HepG2 (cell line): Measurements from ENCODE around the gene RBM47. TPM values are rescaled to one million over a fixed set of nuclear protein-coding genes. Genes with fewer than 3 reads are reported as not detected.

Source experiments
- CBX5 ChIP-seq: sonication (generic); formaldehyde crosslinking; IDR thresholded peaks from 2 replicates; pipeline ENCODE4 v1.4.0; 2020; ENCODE audit warnings: missing genetic modification reagents, borderline replicate concordance
- CSRNP2 ChIP-seq: sonication (generic); formaldehyde crosslinking; conservative IDR thresholded peaks from 2 replicates; pipeline ENCODE4 v1.8.0; 2022; ENCODE audit warnings: low read depth, missing genetic modification reagents
- FOSL2 ChIP-seq: sonication (generic); formaldehyde crosslinking; IDR thresholded peaks from 2 replicates; pipeline ENCODE4 v1.4.0; 2020; ENCODE audit warnings: missing genetic modification reagents
- FOXM1 ChIP-seq: sonication (generic); formaldehyde crosslinking; IDR thresholded peaks from 2 replicates; pipeline ENCODE4 v1.5.0; 2020; ENCODE audit warnings: missing genetic modification reagents
- GABPA ChIP-seq, 2 experiments: IDR thresholded peaks; 2 replicates each; pipeline ENCODE4 v1.6.1; 2011 to 2016; ENCODE audit warnings: low read depth in 2 of 2, low read length in 1 of 2, missing biosample characterization in 1 of 2, missing genetic modification characterization in 1 of 2
- GMEB1 ChIP-seq: sonication (generic); formaldehyde crosslinking; IDR thresholded peaks from 2 replicates; pipeline ENCODE4 v1.5.1; 2020; ENCODE audit warnings: missing genetic modification reagents, mild to moderate bottlenecking, borderline replicate concordance
- HDAC2 ChIP-seq: sonication (generic); formaldehyde crosslinking; IDR thresholded peaks from 2 replicates; pipeline ENCODE4 v1.4.0; 2020; ENCODE audit warnings: missing genetic modification reagents
- KDM4B ChIP-seq: sonication (generic); formaldehyde crosslinking; IDR thresholded peaks from 2 replicates; pipeline ENCODE4 v1.4.0; 2020; ENCODE audit warnings: missing genetic modification reagents
- NCOA5 ChIP-seq: sonication (generic); formaldehyde crosslinking; IDR thresholded peaks from 2 replicates; pipeline ENCODE4 v1.4.0; 2020; ENCODE audit warnings: missing genetic modification reagents
- ONECUT2 ChIP-seq: sonication (generic); formaldehyde crosslinking; IDR thresholded peaks from 2 replicates; pipeline ENCODE4 v1.4.0; 2020; ENCODE audit warnings: missing genetic modification reagents
- PRMT3 ChIP-seq: sonication (generic); formaldehyde crosslinking; IDR thresholded peaks from 2 replicates; pipeline ENCODE4 v1.8.1; 2022; ENCODE audit warnings: low read depth, mild to moderate bottlenecking, moderate library complexity, missing genetic modification reagents, borderline replicate concordance
- SMARCE1 ChIP-seq: fragments of 450-650 bp; IDR thresholded peaks from 2 replicates; pipeline ENCODE4 v1.6.1; 2017; ENCODE audit warnings: borderline replicate concordance
- SSRP1 ChIP-seq: IDR thresholded peaks from 2 replicates; pipeline ENCODE4 v1.6.1; 2016; ENCODE audit warnings: control low read depth
- ZBTB8A ChIP-seq: sonication (generic); formaldehyde crosslinking; IDR thresholded peaks from 2 replicates; pipeline ENCODE4 v1.4.0; 2020; ENCODE audit warnings: mild to moderate bottlenecking, low read depth, missing genetic modification reagents, borderline replicate concordance
- ZNF235 ChIP-seq: sonication (generic); formaldehyde crosslinking; IDR thresholded peaks from 2 replicates; pipeline ENCODE4 v1.8.1; 2023; ENCODE audit warnings: mild to moderate bottlenecking, missing genetic modification reagents, borderline replicate concordance
- ZNF292 ChIP-seq: sonication (generic); formaldehyde crosslinking; IDR thresholded peaks from 2 replicates; pipeline ENCODE4 v1.8.1; 2022; ENCODE audit warnings: mild to moderate bottlenecking, low read depth, missing genetic modification reagents, borderline replicate concordance
- ZNF331 ChIP-seq: sonication (generic); formaldehyde crosslinking; IDR thresholded peaks from 2 replicates; pipeline ENCODE4 v1.4.0; 2020; ENCODE audit warnings: missing genetic modification reagents
- ZNF432 ChIP-seq: sonication (generic); formaldehyde crosslinking; IDR thresholded peaks from 2 replicates; pipeline ENCODE4 v1.5.0; 2020; ENCODE audit warnings: missing genetic modification reagents, mild to moderate bottlenecking, borderline replicate concordance
- ZNF512 ChIP-seq: sonication (generic); formaldehyde crosslinking; IDR thresholded peaks from 2 replicates; pipeline ENCODE4 v1.4.0; 2020; ENCODE audit warnings: mild to moderate bottlenecking, missing genetic modification reagents
- ZNF562 ChIP-seq: sonication (generic); formaldehyde crosslinking; IDR thresholded peaks from 2 replicates; pipeline ENCODE4 v1.8.0; 2022; ENCODE audit warnings: missing genetic modification reagents, borderline replicate concordance
- ZNF567 ChIP-seq: sonication (generic); formaldehyde crosslinking; IDR thresholded peaks from 2 replicates; pipeline ENCODE4 v1.8.1; 2023; ENCODE audit warnings: mild to moderate bottlenecking, missing genetic modification reagents, borderline replicate concordance
- ZNF878 ChIP-seq: sonication (generic); formaldehyde crosslinking; IDR thresholded peaks from 2 replicates; pipeline ENCODE4 v1.8.1; 2023; ENCODE audit warnings: mild to moderate bottlenecking, missing genetic modification reagents, moderate library complexity
- polyA plus RNA-seq, 8 experiments: library from polyadenylated mRNA; depleted of rRNA in 3 of 8; stranded (reverse) in 7 of 8; unstranded in 1 of 8; fragments of >200 nt; fragmentation: Illumina TruSeq in 4 of 8; extraction: Trizol in 4 of 8; gene quantifications; 2 replicates each; pipeline versions ENCODE4 v1.2.1 to v1.2.3, GENCODE V29; 2011 to 2016; ENCODE audit warnings: low read depth in 4 of 8, missing spikeins in 1 of 8, mixed read lengths in 1 of 8; ENCODE audit not compliant: insufficient read depth in 1 of 8
- total RNA-seq, 5 experiments: library from RNA; depleted of rRNA; stranded (reverse); fragments of >200 nt; fragmentation: Illumina TruSeq; extraction: Trizol; gene quantifications; 2 replicates each; pipeline ENCODE4 v1.2.3, GENCODE V29; 2016; ENCODE audit warnings: low read depth in 1 of 5

Gene RBM47
- total and polyA plus RNA-seq, 2 of the 13 experiments (the other 11 are each of a cell fraction or from before 2014, with no cell fraction given) = 1.2 to 2.5 TPM

GRCh38 chr4:40455340-40455902 is 174.2 kb downstream of the RBM47 start (continued):
- TF ChIP-seq GMEB1 (CRISPR knock-in tag) (no peak), ZNF432 (CRISPR knock-in tag) (no peak), SSRP1 (CRISPR knock-in tag) (no peak), CSRNP2 (CRISPR knock-in tag) (no peak), FOSL2 (CRISPR knock-in tag) (peak; percentile 75), ZNF292 (no peak), KDM4B (0 out of 2 replicates have a peak, but pooled peaks have one; percentile 75), GABPA (IDR thresholded peaks at IDR 0.05; ENCODE audit: low read depth, low read length) (no peak), GABPA (CRISPR knock-in tag; IDR thresholded peaks at IDR 0.05; ENCODE audit: low read depth) (no peak), SMARCE1 (no peak), ZNF331 (0 out of 2 replicates have a peak, but pooled peaks have one; percentile 36), CBX5 (peak; percentile 59; the same call in 1 of the 2 replicates), NCOA5 (CRISPR knock-in tag) (no peak), HDAC2 (peak; percentile 66), ONECUT2 (CRISPR knock-in tag) (no peak), ZNF562 (CRISPR knock-in tag) (no peak), ZNF567 (CRISPR knock-in tag) (no peak), ZNF512 (CRISPR knock-in tag) (no peak), ZNF235 (CRISPR knock-in tag) (no peak), PRMT3 (no peak), ZNF878 (CRISPR knock-in tag) (no peak), ZBTB8A (no peak), FOXM1 (CRISPR knock-in tag) (no peak)
